ENCODE data around the gene PAXX.

DNA sequence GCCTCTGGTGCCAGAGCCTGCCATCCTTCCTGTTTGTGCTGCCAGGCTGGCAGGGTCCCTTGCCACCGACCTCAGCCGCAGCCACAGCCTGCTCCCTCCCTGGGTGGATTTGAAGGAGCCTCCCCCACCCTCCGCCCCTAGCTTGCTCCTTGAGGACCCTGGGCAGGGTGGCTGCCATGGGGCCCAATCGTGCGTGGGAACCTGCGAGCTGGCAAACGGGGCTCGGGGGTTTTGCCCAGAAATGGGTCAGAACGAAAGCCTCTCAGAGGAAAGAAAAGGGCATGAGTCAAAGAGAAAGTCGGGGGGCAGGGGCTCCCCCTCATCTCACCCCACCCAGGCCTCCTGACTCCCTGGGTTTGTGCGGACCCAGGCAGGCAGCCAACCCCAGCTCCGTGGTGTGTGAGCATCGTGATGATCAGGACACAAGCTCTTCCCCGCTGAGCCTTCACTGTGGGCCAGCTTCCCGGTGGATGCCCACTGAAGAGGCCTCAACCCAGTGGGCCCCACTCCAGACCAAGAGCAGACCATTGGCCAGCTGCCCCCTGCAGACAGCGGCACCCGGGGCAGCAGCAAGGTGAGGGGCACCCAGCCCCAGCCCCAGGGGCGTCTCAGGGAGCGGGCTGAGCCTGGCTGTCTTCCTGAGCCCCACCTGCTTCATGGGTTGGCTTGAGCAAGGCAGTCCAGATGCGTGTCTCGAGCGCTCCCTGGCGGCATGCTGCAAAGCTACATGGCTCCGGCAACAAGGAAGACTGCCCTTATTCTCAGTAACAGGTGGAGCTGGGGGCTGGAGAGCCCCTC is 42.7 kb downstream of the PAXX start:
- TF ChIP-seq EP300 (IDR thresholded peaks at IDR 0.05): no peak
- TF ChIP-seq, protein P1, sequence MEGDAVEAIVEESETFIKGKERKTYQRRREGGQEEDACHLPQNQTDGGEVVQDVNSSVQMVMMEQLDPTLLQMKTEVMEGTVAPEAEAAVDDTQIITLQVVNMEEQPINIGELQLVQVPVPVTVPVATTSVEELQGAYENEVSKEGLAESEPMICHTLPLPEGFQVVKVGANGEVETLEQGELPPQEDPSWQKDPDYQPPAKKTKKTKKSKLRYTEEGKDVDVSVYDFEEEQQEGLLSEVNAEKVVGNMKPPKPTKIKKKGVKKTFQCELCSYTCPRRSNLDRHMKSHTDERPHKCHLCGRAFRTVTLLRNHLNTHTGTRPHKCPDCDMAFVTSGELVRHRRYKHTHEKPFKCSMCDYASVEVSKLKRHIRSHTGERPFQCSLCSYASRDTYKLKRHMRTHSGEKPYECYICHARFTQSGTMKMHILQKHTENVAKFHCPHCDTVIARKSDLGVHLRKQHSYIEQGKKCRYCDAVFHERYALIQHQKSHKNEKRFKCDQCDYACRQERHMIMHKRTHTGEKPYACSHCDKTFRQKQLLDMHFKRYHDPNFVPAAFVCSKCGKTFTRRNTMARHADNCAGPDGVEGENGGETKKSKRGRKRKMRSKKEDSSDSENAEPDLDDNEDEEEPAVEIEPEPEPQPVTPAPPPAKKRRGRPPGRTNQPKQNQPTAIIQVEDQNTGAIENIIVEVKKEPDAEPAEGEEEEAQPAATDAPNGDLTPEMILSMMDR (IDR thresholded peaks at IDR 0.05): peak; percentile 87 to 97 (median 94)
